Thyroid gland (tissue), 4 donors: ENCODE data around the gene HHAT. TPM values are rescaled to one million over a fixed set of nuclear protein-coding genes. Genes with fewer than 3 reads are reported as not detected.

Experiments
- DNase-seq, 2 donors: peaks; one replicate each; pipeline ENCODE4 v3.0.0-alpha.2; 2019
- H3K27ac ChIP-seq, 3 donors: fragments of 200-600 bp; sonication (generic); 1 replicate in 2 of 3; 2 replicates in 1 of 3; pipeline ENCODE4 v1.5.1; 2016 to 2019; ENCODE audit warnings: mild to moderate bottlenecking in 1 of 3, moderate library complexity in 1 of 3
- H3K27me3 ChIP-seq: fragments of 200-600 bp; sonication (generic); one replicate; pipeline ENCODE4 v1.5.1; 2019
- H3K36me3 ChIP-seq, 2 donors: fragments of 200-600 bp; sonication (generic); one replicate each; pipeline ENCODE4 v1.5.1; 2016 to 2019
- H3K4me1 ChIP-seq, 2 donors: fragments of 200-600 bp; sonication (generic); one replicate each; pipeline ENCODE4 v1.5.1; 2017 to 2019
- H3K4me3 ChIP-seq, 3 donors: fragments of 200-600 bp; sonication (generic); replicated peaks in 1 of 3; 1 replicate in 2 of 3; 2 replicates in 1 of 3; pipeline ENCODE4 v1.5.1; 2016; ENCODE audit warnings: mild to moderate bottlenecking in 1 of 3
- H3K9me3 ChIP-seq: fragments of 200-600 bp; sonication (generic); one replicate; pipeline ENCODE4 v1.5.1; 2017
- POLR2A ChIP-seq, 2 donors: fragments of 450-650 bp; IDR thresholded peaks; one replicate each; pipeline ENCODE4 v1.6.1; 2017; ENCODE audit warnings: antibody characterized with exemption in 2 of 2, mild to moderate bottlenecking in 2 of 2, moderate library complexity in 1 of 2
- WGBS, 2 donors: methylation state at CpG; one replicate each; pipeline ENCODE4 v1.1.5; 2017; 5-methylcytosine and 5-hydroxymethylcytosine counted together
- intact Hi-C: fragments of 100-400 bp; cut with DNase I; formaldehyde crosslinking; loops from one replicate; pipeline ENCODE4 v1.15.1; 2023
- total RNA-seq, 4 donors: library from RNA; depleted of rRNA; stranded (reverse); fragments of >200 nt; gene quantifications; one replicate each; pipeline ENCODE4 v1.2.3, GENCODE V29; 2016
- TF ChIP-seq, protein P1 (sequence below), 6 experiments: fragments of 200-600 bp in 3 of 6; fragments of 450-650 bp in 3 of 6; sonication (generic) in 3 of 6; IDR thresholded peaks; one replicate each; pipeline ENCODE4 v1.5.1; 2016 to 2019; ENCODE audit warnings: antibody characterized with exemption in 6 of 6, mild to moderate bottlenecking in 2 of 6, inconsistent platforms in 1 of 6, moderate library complexity in 1 of 6

Gene HHAT
- total RNA-seq, 4 donors from 2014 or later, result 7.9 to 15.9 (median 10.5) TPM

DNA sequence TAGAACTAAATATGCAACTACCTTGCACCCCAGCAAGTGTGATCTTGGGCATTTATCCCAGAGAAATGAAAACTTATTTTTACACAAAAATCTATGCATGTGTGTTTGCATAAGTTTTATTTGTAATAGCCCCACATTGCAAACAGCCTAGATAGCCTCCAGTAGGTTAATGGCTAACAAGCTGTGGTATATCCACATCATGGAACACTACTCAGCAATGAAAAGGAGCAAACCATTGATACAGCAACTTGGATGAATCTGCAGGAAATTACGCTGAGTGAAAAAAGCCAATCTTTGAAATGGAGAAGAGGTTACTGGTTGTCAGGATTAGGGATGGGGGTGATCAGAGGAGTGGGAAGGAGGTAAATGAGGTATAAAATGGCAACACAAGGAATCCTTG lies 67.8 kb downstream of the HHAT start:
- H3K4me1 ChIP-seq, result no peaks in the 10 kb centered on the region
- intact Hi-C loops, result no loop called here
- no peaks in the 10 kb centered on the region for H3K27me3 ChIP-seq

DNA sequence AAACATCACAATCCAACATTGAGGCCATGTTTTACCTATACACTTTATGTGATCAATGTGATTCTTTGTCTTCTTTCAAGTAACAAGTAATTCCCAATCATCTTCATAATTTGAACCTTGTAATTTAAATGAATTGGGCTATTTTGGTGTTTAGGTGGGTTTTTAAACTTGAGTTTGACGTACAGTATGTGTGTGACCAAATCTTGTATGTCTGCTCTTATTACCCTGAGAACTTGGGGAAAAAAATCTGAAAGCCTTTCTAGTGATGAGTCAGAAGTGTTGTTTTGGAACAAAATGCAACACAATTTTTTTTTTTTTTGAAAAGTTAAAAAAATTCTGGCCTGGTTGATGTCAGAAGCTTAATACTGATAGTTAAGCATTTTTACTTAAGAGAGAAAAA lies 68.5 kb downstream of the HHAT start:
- H3K4me3 ChIP-seq, result no peak overlapping the region
- DNase-seq, result no peak
- no peaks in the 10 kb centered on the region for H3K27me3 ChIP-seq
- H3K27ac ChIP-seq, result no peak overlapping the region
- intact Hi-C loops, result no loop called here
- no peak for TF ChIP-seq POLR2A (IDR thresholded peaks at IDR 0.05)
- TF ChIP-seq, protein P1, sequence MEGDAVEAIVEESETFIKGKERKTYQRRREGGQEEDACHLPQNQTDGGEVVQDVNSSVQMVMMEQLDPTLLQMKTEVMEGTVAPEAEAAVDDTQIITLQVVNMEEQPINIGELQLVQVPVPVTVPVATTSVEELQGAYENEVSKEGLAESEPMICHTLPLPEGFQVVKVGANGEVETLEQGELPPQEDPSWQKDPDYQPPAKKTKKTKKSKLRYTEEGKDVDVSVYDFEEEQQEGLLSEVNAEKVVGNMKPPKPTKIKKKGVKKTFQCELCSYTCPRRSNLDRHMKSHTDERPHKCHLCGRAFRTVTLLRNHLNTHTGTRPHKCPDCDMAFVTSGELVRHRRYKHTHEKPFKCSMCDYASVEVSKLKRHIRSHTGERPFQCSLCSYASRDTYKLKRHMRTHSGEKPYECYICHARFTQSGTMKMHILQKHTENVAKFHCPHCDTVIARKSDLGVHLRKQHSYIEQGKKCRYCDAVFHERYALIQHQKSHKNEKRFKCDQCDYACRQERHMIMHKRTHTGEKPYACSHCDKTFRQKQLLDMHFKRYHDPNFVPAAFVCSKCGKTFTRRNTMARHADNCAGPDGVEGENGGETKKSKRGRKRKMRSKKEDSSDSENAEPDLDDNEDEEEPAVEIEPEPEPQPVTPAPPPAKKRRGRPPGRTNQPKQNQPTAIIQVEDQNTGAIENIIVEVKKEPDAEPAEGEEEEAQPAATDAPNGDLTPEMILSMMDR (IDR thresholded peaks at IDR 0.05), result no peak
- no peaks in the 10 kb centered on the region for H3K36me3 ChIP-seq
- H3K9me3 ChIP-seq, result no peaks in the 10 kb centered on the region
- 86% methylated on average over 1 of the region's 1 CpG for WGBS, 2 donors
- H3K4me1 ChIP-seq, result no peaks in the 10 kb centered on the region

More for the DNA sequence above, 67.8 kb downstream of the HHAT start:
- H3K9me3 ChIP-seq, result no peaks in the 10 kb centered on the region
- TF ChIP-seq, protein P1 (IDR thresholded peaks at IDR 0.05), result no peak
- no peak for TF ChIP-seq POLR2A (IDR thresholded peaks at IDR 0.05)
- 98 to 100% methylated on average over 1 of the region's 1 CpG for WGBS, 2 donors
- H3K4me3 ChIP-seq, result no peak overlapping the region
- H3K36me3 ChIP-seq, result no peaks in the 10 kb centered on the region
- DNase-seq, result no peak
- no peak overlapping the region for H3K27ac ChIP-seq

DNA sequence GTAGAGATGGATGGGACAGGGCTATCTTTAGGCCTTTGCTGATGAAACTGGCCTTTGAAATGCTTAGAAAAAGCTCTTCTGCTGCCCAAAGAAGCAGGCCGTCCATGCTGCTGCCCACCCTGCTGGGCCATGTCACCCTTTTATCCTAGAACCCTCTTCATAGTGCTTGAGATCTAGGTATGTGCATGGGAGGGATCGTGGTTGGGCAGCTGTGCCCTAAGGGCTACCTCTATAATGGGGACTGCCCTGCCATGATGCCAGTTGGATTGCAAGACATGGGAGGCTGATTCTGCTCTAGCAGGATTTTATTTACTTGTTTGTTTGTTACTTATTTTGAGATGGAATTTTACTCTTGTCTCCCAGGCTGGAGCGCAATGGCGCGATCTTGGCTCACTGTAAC lies 69.0 kb downstream of the HHAT start:
- Histone ChIP-seq H3K36me3 (no peaks in the 10 kb centered on the region), H3K27me3 (no peaks in the 10 kb centered on the region), H3K9me3 (no peaks in the 10 kb centered on the region), H3K4me1 (no peaks in the 10 kb centered on the region), H3K27ac (no peak overlapping the region), H3K4me3 (no peak overlapping the region)
- 97 to 98% methylated on average over 5 of the region's 5 CpGs for WGBS, 2 donors
- TF ChIP-seq, protein P1 (IDR thresholded peaks at IDR 0.05), result no peak
- no peak for TF ChIP-seq POLR2A (IDR thresholded peaks at IDR 0.05)
- intact Hi-C loops, result no loop called here
- no peak for DNase-seq

DNA sequence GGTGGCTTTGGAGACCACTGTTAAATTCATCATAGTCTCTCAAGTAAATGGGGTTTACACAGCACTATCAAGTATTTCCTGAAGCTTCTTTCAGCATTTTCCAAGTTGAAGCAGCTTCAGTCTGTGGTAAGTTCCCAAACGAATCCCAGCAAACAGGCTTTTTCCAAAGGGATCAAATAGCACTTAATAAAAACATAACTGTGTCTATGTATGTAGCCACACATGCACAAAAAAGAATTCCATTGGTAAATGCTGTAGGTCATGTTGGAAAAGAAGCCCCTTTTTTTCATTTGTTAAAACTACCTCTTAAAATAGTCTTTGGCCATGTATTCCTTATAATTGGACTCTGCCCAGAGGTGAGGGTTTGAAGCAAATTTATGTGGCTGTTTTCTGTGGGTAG lies 69.8 kb downstream of the HHAT start:
- intact Hi-C loops, result no loop called here
- H3K4me3 ChIP-seq, result no peak overlapping the region
- TF ChIP-seq, protein P1 (IDR thresholded peaks at IDR 0.05), result no peak
- TF ChIP-seq POLR2A (IDR thresholded peaks at IDR 0.05), result no peak
- no peaks in the 10 kb centered on the region for H3K4me1 ChIP-seq
- H3K27ac ChIP-seq, result no peak overlapping the region
- no peaks in the 10 kb centered on the region for H3K27me3 ChIP-seq
- no peaks in the 10 kb centered on the region for H3K36me3 ChIP-seq
- DNase-seq, result no peak
- H3K9me3 ChIP-seq, result no peaks in the 10 kb centered on the region
- 75 to 85% methylated on average over 1 of the region's 1 CpG for WGBS, 2 donors

DNA sequence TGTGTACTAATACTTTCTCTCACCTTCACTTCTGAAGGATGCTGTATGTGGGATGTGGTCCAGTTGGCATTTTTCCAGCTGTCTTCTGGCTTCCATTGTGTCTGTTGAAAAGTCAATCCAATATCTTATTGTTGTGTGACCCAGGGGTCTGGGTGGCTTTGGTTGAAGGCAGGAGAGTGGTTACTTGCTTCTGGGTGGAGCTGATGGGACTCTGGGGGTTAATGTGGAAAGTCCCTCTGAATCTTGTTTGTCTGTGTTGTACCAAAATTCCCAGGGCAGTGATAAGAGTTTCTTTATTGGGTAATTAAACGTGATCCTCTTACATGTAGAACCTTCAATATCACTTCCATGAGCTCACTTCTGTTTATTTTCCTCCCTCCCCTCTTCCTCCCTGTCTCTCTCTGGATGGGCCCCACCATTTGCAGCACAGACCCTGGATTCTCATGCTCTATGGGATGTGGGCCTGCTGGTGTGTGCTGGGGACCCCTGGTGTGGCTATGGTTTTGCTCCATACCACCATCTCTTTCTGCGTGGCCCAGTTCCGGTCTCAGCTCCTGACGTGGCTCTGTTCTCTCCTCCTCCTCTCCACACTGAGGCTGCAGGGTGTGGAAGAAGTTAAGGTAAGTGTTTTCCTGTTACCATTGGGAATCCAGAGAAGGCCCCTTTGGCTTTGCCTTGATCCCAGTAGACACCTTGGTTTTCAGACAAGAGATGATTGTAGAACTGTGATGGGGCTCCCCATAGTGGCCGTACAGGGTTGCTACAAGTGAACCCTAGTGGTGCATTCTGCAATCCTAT lies 71.5 kb downstream of the HHAT start:
- H3K4me1 ChIP-seq, result no peaks in the 10 kb centered on the region
- intact Hi-C loops, result loop anchor here (5.0 to 10.0 kb wide), 2 partner anchors 43 to 255 kb away; no protein-coding TSS in a partner anchor
- no peak overlapping the region for H3K27ac ChIP-seq
- H3K9me3 ChIP-seq, result no peaks in the 10 kb centered on the region
- no peaks in the 10 kb centered on the region for H3K27me3 ChIP-seq
- 65 to 73% methylated on average over 5 of the region's 5 CpGs for WGBS, 2 donors
- H3K36me3 ChIP-seq, result no peaks in the 10 kb centered on the region
- TF ChIP-seq, protein P1 (IDR thresholded peaks at IDR 0.05), result peak; percentile 69 to 95 (median 82)
- no peak for TF ChIP-seq POLR2A (IDR thresholded peaks at IDR 0.05)
- DNase-seq, result peak; percentile 66 to 67
- no peak overlapping the region for H3K4me3 ChIP-seq
